Neural cell (in vitro differentiated cells): ENCODE measurements around the gene ZBED2. TPM values are rescaled to one million over a fixed set of nuclear protein-coding genes. Genes with fewer than 3 reads are reported as not detected.

ENCODE experiments used
- H2AFZ ChIP-seq: fragments of 200-600, 300-800 bp; sonication (generic), shearing (Covaris generic); 2 replicates; pipeline ENCODE4 v1.6.0; 2014; ENCODE audit warnings: low read depth, mild to moderate bottlenecking, antibody characterized with exemption, low read length, moderate library complexity
- H3F3A ChIP-seq: fragments of 200-600 bp; shearing (Covaris generic); 2 replicates; pipeline ENCODE4 v1.6.1; 2016; ENCODE audit warnings: mild to moderate bottlenecking, moderate library complexity, mixed read lengths, antibody characterized with exemption, low read length; ENCODE audit not compliant: insufficient read depth, poor library complexity, severe bottlenecking
- H3K27ac ChIP-seq: fragments of 200-600, 300-800 bp; sonication (generic), shearing (Covaris generic); 2 replicates; pipeline ENCODE4 v1.5.1; 2014; ENCODE audit warnings: mild to moderate bottlenecking, low read length, moderate library complexity
- H3K27me3 ChIP-seq: fragments of 300-800, 200-600 bp; sonication (generic), shearing (Covaris generic); 2 replicates; pipeline ENCODE4 v1.6.0; 2014; ENCODE audit warnings: mild to moderate bottlenecking, low read depth, low read length, moderate library complexity; ENCODE audit not compliant: insufficient read depth
- H3K36me3 ChIP-seq: fragments of 300-800, 200-600 bp; sonication (generic), shearing (Covaris generic); 2 replicates; pipeline ENCODE4 v1.5.1; 2014; ENCODE audit warnings: mild to moderate bottlenecking, antibody characterized with exemption, low read length, moderate library complexity; ENCODE audit not compliant: insufficient read depth
- H3K4me2 ChIP-seq: fragments of 300-800, 200-600 bp; sonication (generic), shearing (Covaris generic); 2 replicates; pipeline ENCODE4 v1.6.0; 2014; ENCODE audit warnings: mild to moderate bottlenecking, low read length
- H3K4me3 ChIP-seq: fragments of 300-800, 200-600 bp; sonication (generic), shearing (Covaris generic); 2 replicates; pipeline ENCODE4 v1.5.1; 2014; ENCODE audit warnings: mild to moderate bottlenecking, low read length, moderate library complexity
- H3K79me2 ChIP-seq: fragments of 200-600 bp; shearing (Covaris generic); replicated peaks from 2 replicates; pipeline ENCODE4 v1.6.0; 2014; ENCODE audit warnings: mild to moderate bottlenecking, low read length, moderate library complexity; ENCODE audit not compliant: insufficient read depth
- H3K9ac ChIP-seq: fragments of 300-800, 200-600 bp; sonication (generic), shearing (Covaris generic); 2 replicates; pipeline ENCODE4 v1.6.1; 2016; ENCODE audit warnings: mild to moderate bottlenecking, low read length, mixed read lengths
- H3K9me2 ChIP-seq: fragments of 200-600 bp; shearing (Covaris generic); 2 replicates; pipeline ENCODE4 v1.6.1; 2016; ENCODE audit warnings: mild to moderate bottlenecking, low read length, mixed read lengths; ENCODE audit not compliant: insufficient read depth
- H3K9me3 ChIP-seq: fragments of 200-600, 300-800 bp; sonication (generic), shearing (Covaris generic); 2 replicates; pipeline ENCODE4 v1.6.1; 2016; ENCODE audit warnings: mild to moderate bottlenecking, mixed run types, low read length, moderate library complexity, mixed read lengths
- H4K20me1 ChIP-seq: fragments of 200-600 bp; shearing (Covaris generic); 2 replicates; pipeline ENCODE4 v1.6.1; 2016; ENCODE audit warnings: mild to moderate bottlenecking, mixed run types; ENCODE audit not compliant: insufficient read depth
- CTCF ChIP-seq: fragments of 450-650 bp; IDR thresholded peaks from 2 replicates; pipeline ENCODE4 v1.5.1; 2014; ENCODE audit warnings: antibody characterized with exemption, mild to moderate bottlenecking, moderate library complexity; ENCODE audit not compliant: poor library complexity, severe bottlenecking
- EP300 ChIP-seq: fragments of 450-650 bp; conservative IDR thresholded peaks from 2 replicates; pipeline ENCODE4 v1.6.1; 2014; ENCODE audit warnings: antibody characterized with exemption, mild to moderate bottlenecking, moderate library complexity; ENCODE audit not compliant: poor library complexity, severe bottlenecking
- EZH2 ChIP-seq: fragments of 200-600, 300-800 bp; shearing (Covaris generic), sonication (generic); IDR thresholded peaks from 2 replicates; pipeline ENCODE4 v1.6.1; 2014; ENCODE audit warnings: antibody characterized with exemption, low read length, borderline replicate concordance, mild to moderate bottlenecking; ENCODE audit not compliant: insufficient read depth, poor library complexity, severe bottlenecking
- MXI1 ChIP-seq: fragments of 450-650 bp; conservative IDR thresholded peaks from 2 replicates; pipeline ENCODE4 v1.6.1; 2014; ENCODE audit warnings: antibody characterized with exemption, mild to moderate bottlenecking; ENCODE audit not compliant: poor library complexity, severe bottlenecking
- POLR2AphosphoS5 ChIP-seq: IDR thresholded peaks from 2 replicates; pipeline ENCODE4 v1.6.1; 2012
- RAD21 ChIP-seq: fragments of 450-650 bp; conservative IDR thresholded peaks from 2 replicates; pipeline ENCODE4 v1.6.1; 2014; ENCODE audit warnings: antibody characterized with exemption, mild to moderate bottlenecking, moderate library complexity
- REST ChIP-seq: IDR thresholded peaks from 2 replicates; pipeline ENCODE4 v1.6.1; 2012; ENCODE audit warnings: borderline replicate concordance
- SMC3 ChIP-seq: fragments of 450-650 bp; conservative IDR thresholded peaks from 2 replicates; pipeline ENCODE4 v1.6.1; 2014; ENCODE audit warnings: antibody characterized with exemption, mild to moderate bottlenecking, moderate library complexity; ENCODE audit not compliant: poor library complexity
- TAF1 ChIP-seq: IDR thresholded peaks from 2 replicates; pipeline ENCODE4 v1.6.1; 2012; ENCODE audit warnings: low read depth
- polyA plus RNA-seq: library from polyadenylated mRNA; depleted of rRNA; stranded (reverse); fragments of >200 nt; gene quantifications from 2 replicates; pipeline ENCODE4 v1.2.3, GENCODE V29; 2014

Gene ZBED2
- polyA plus RNA-seq, 1 donor from 2014 or later, result not detected

GRCh38 chr3:111590143-111590491 lies 5.0 kb downstream of the ZBED2 start:
- H2AFZ ChIP-seq, result no peak overlapping the region
- H3K27ac ChIP-seq, result no peak overlapping the region
- no peak overlapping the region for H3K4me3 ChIP-seq
- H3K9me3 ChIP-seq, result no peaks in the 10 kb centered on the region
- no peaks in the 10 kb centered on the region for H3K9me2 ChIP-seq
- H3K36me3 ChIP-seq, result no peaks in the 10 kb centered on the region
- no peaks in the 10 kb centered on the region for H3K79me2 ChIP-seq
- TF ChIP-seq MXI1 (no peak), REST (no peak), TAF1 (no peak), EP300 (no peak), EZH2 (no peak), CTCF (no peak), RAD21 (no peak), POLR2AphosphoS5 (no peak), SMC3 (no peak)
- no peaks in the 10 kb centered on the region for H4K20me1 ChIP-seq
- no peaks in the 10 kb centered on the region for H3F3A ChIP-seq
- H3K27me3 ChIP-seq, result no peaks in the 10 kb centered on the region
- no peak overlapping the region for H3K4me2 ChIP-seq
- no peak overlapping the region for H3K9ac ChIP-seq

- no peak overlapping the region for H3K4me2 ChIP-seq
- H3K36me3 ChIP-seq, result no peaks in the 10 kb centered on the region
- H3K27ac ChIP-seq, result no peak overlapping the region
- H3K27me3 ChIP-seq, result no peaks in the 10 kb centered on the region
- no peaks in the 10 kb centered on the region for H3K9me2 ChIP-seq
- H3K9ac ChIP-seq, result no peak overlapping the region
- no peak for TF ChIP-seq MXI1
- TF ChIP-seq EZH2, result no peak
- TF ChIP-seq CTCF, result no peak
- no peak for TF ChIP-seq RAD21
- TF ChIP-seq EP300, result no peak
- no peak for TF ChIP-seq SMC3
- no peak for TF ChIP-seq POLR2AphosphoS5
- TF ChIP-seq TAF1, result no peak
- no peak overlapping the region for H2AFZ ChIP-seq
- H3K9me3 ChIP-seq, result no peaks in the 10 kb centered on the region
- no peaks in the 10 kb centered on the region for H3K79me2 ChIP-seq
- H4K20me1 ChIP-seq, result no peaks in the 10 kb centered on the region
- H3F3A ChIP-seq, result no peaks in the 10 kb centered on the region
- H3K4me3 ChIP-seq, result no peak overlapping the region
These were observed 5.6 kb downstream of the ZBED2 start for GRCh38 chr3:111589303-111590142.
